NCI-H446 treated with DMSO at 0.1 percent for 48 hours (cell line): Measurements from ENCODE around the gene ARID3A.
A peak's percentile ranks its signal among the peaks of the same experiment; 100 is the strongest.

Experiments
- DNase-seq: peaks from one replicate; lab custom pipeline; 2025; lab: John Stamatoyannopoulos, UW

Gene ARID3A

GRCh38 chr19:963486-963951 lies 37.7 kb downstream of the ARID3A start:
- no peak for DNase-seq

GRCh38 chr19:964116-964520 lies 38.3 kb downstream of the ARID3A start:
- DNase-seq: no peak

DNA sequence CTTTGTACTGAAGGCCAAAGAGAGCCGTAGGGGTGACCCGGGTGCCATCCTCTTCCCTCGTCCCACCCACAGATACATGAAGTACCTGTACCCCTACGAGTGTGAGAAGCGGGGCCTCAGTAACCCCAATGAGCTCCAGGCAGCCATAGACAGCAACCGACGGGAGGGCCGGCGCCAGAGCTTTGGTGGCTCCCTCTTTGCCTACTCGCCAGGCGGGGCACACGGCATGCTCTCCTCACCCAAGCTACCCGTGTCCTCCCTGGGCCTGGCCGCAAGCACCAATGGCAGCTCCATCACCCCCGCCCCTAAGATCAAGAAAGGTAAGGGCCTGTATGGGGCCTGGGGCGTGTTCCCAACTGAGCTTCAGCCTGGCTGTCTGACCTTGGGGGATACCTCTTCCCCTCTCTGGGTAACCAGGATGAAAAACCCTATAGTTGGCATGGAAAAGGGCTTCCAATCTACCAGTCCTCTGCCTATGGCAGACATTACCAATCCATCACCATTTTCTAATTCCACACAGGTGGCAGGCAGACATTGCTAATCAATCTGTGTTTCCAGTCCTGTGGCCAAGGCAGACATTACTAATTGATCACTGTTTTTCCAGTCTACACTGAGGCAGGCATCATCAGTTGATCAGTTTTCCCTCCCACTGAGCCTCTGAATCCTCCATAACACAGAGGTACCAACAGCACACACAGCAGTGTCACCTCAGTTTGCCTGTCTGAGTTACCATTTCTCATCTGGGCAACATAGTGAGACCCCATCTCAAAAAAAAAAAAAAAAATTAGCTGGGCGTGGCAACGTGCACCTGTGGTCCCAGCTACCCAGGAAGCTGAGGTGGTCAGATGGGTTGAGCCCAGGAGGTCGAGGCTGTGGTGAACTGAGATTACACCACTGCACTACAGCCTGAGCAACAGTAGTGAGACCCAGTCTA lies 39.2 kb downstream of the ARID3A start:
- DNase-seq: no peak

GRCh38 chr19:966485-967088 lies 40.8 kb downstream of the ARID3A start:
- DNase-seq: no peak

GRCh38 chr19:970695-971094 lies 44.9 kb downstream of the ARID3A start:
- DNase-seq: no peak

DNA sequence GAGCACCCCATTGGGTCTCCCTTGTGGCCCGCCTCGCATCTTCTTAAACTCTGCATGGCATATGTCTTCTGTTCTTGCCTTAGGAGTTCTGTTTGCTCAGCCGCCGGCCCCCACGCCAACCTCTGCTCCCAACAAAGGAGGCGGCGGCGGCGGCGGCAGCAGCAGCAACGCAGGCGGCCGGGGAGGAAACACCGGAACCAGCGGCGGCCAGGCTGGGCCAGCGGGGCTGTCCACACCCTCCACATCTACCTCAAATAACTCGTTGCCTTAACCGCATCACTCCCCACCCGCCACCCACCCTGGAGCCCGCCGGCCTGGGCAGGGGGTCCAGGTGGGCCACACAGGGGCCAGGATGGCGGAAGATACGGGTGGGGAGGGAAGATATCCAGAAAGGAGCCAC lies 46.0 kb downstream of the ARID3A start:
- no peak for DNase-seq

DNA sequence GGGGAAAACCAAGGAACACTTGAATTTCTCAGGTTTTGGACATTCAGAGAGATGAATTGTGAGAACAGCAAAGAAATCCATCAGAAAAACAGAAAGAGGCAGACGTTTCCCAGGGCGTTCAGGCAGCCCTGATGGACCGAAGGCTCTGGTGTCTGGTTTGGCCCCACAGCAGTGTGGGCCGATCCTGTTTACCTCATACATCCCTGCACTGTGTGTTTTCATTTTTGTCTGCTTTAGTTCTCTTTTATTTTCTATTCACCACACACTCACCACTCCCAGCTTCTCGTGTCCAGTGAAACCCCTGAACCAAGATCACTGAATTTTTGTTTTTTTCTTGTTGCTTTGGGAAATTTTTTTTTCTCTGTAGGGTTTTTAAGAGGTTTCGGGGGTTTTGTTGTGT lies 46.4 kb downstream of the ARID3A start:
- no peak for DNase-seq

- no peak for DNase-seq
These were observed 48.1 kb downstream of the ARID3A start for GRCh38 chr19:973726-974563.

DNA sequence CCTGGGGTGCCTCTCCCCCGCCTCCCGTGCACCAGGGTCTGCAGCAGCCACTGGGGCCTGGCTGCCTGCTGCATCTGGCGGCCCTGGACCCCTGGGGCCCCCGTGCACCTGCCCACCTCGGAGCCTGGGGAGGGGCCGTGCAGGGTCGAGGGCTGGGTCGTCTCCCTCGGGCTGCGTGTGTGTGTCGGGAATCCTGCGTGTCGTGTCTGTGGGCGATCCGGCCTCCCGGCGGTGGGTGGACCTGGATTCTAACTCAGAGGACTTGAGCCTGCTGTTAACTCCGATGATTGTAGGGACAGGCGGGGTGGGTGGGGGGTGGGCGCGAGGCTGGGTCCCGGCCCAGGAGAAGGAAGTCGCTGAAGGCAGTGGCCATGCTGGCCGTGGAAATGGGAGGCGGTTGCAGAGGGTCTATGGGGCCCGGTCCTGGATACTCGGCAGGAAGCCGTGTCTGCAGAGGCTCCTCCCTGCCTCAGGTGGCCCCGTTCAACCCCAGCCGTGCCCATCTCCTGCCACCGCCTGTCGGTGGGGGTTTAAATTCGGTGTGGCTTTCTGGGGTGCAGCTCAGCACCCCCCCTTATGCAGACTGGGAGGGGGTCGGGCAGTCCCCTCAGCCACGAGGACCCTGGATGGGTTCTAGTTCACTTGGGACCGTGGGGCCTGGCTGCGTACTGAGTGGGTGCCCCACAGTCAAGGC lies 48.9 kb downstream of the ARID3A start:
- no peak for DNase-seq

GRCh38 chr19:976476-976875 lies 50.6 kb downstream of the ARID3A start:
- DNase-seq: no peak

- no peak for DNase-seq
These were observed 51.2 kb downstream of the ARID3A start for GRCh38 chr19:977058-977464.

DNA sequence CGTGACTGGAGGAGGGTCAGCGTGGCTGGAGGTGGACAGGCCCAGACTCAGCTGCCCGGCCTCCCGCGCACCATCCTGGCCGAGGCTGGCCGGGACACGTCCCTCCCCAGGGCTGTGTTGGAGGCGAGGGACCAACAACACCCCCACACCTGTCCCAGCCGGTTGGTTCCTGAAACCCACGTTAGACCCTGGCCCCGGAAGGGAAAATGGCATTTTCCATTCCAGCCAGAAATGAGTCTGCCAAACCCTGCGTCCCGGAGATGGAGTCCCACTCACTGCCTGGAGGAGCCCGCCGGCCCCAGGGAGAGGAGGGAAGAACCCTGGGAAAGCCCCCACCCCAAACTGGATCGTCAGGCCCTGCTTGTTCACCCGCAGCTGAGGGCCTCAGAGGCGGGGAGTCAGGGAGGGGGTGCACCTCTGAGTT lies 53.5 kb downstream of the ARID3A start:
- DNase-seq: no peak

GRCh38 chr19:980133-980998 lies 54.5 kb downstream of the ARID3A start:
- no peak for DNase-seq

GRCh38 chr19:982567-983170 lies 56.8 kb downstream of the ARID3A start:
- peak; percentile 30 for DNase-seq

DNA sequence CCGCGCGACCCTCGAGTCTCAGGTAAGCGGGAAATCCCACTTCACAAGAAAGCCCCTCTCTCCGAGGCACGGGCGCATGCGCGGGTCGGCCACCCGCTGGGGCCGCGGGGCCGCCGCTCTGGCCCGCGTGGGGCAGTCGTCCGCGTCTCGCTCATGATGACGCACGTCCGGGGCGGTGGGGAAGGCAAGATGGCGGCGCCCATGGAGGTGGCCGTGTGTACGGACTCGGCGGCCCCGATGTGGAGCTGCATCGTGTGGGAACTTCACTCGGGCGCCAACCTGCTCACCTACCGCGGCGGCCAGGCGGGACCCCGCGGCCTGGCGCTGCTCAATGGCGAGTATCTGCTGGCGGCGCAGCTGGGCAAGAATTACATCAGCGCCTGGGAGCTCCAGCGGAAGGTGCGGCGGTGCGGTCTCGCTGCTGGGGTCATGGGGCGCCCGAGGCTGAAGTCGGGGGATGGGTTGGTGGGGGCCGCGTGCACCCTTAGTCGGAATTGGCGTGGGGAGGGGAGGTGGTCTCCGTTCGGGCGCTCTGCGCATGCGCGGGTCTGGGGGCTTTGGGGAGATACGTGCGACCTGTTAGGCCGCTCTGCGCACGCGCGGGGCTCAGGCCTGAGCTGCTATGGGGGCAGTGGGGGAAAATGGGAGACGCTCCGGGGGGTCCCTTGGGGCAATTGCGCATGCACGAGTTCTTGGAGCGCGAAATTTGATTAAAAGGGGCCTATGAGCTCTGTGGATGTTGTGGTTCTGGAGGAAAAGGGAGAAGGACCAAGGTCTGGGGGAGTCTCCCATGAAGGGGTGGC lies 58.5 kb downstream of the ARID3A start, which contains the start of gene WDR18:
Gene WDR18, plus strand, starts transcription at position 181 of the 803 bp plus-strand sequence. Its CDS starts 9 bp downstream, at position 190.
- DNase-seq: peak; percentile 75

DNA sequence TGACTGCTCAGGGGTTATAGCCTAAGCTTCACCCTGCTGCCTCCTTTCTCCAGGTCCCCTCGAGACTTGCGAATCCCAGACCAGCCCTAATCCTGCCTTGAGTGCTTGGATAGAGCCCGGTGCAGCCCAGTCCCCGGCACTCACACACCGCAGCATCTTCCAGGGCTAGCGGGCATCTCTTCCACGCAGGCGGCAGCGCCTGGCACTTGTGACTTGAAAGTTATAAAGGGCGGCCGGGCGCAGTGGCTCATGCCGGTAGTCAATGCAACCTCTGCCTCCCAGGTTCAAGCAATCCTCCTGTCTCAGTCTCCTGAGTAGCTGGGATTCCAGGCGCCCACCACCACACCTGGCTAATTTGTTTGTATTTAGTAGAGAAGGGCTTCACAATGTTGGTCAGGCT lies 60.2 kb downstream of the ARID3A start:
- no peak for DNase-seq

DNA sequence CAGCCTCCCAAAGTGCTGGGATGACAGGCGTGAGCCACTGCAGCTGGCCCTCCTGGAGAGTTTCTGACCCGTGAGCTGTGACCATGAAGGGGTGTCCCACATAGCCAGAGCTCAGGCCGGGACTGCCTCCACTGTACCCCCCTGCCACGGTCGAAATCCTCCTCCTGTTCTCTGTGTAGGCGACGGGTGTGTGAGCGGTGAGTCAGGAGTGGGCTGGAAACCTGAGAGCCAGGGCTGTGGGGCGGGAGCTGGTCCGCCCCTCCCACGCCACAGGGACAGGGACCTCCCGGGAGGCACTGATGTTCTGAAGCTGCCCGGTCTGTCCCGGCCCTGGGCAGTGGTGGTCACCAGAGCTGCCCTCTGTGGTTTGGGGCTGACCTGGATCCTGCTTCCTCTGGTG lies 62.2 kb downstream of the ARID3A start:
- DNase-seq: no peak

DNA sequence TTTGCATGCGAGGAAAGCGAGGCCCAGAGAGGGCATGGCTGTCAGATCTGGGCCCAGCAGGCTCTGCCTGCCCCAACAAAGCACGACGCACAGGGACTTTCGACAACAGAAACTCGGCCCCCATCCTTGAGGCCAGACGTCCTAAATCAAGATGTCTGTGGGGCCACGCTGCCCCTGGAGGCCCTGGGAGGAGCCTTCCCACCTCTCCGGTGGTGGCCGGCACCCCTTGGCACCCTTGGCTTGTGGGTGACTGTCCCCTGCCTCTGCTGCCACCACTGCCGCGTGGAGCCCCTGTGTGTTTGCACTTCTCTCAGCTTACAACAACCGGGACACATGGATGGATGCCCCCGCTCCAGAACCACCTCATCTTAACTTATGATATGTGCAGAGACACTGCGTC lies 62.7 kb downstream of the ARID3A start:
- no peak for DNase-seq

GRCh38 chr19:989381-990081 lies 63.7 kb downstream of the ARID3A start:
- DNase-seq: no peak
